GM23338 (cell line): ENCODE data around the gene SBF2. TPM values are rescaled to one million over a fixed set of nuclear protein-coding genes. Genes with fewer than 3 reads are reported as not detected.

ENCODE experiments used
- ATAC-seq: fragments of 200-7000 bp; cut with Tn5 transposase; 3 replicates; pipeline ENCODE4 v1.9.1; 2020
- DNase-seq: peaks from one replicate; pipeline ENCODE4 v3.0.0-alpha.2; 2015; ENCODE audit warnings: low spot score
- H2AFZ ChIP-seq: fragments of 200-600 bp; sonication (generic); 2 replicates; pipeline ENCODE4 v1.8.0; 2016; ENCODE audit warnings: antibody characterized with exemption, mild to moderate bottlenecking, moderate library complexity
- H3F3A ChIP-seq: fragments of 200-600 bp; sonication (generic); replicated peaks from 2 replicates; pipeline ENCODE4 v1.8.0; 2017; ENCODE audit warnings: antibody characterized with exemption, mixed run types, low read depth
- H3K27ac ChIP-seq: fragments of 200-600 bp; sonication (generic); 2 replicates; pipeline ENCODE4 v1.6.1; 2016; ENCODE audit warnings: low read depth
- H3K27me3 ChIP-seq: fragments of 200-600 bp; sonication (generic); 2 replicates; pipeline ENCODE4 v1.8.0; 2016; ENCODE audit warnings: mild to moderate bottlenecking, mixed run types, moderate library complexity; ENCODE audit not compliant: insufficient read depth
- H3K36me3 ChIP-seq: fragments of 200-600 bp; sonication (generic); 2 replicates; pipeline ENCODE4 v1.8.0; 2016; ENCODE audit warnings: mild to moderate bottlenecking; ENCODE audit not compliant: insufficient read depth
- H3K4me1 ChIP-seq: fragments of 200-600 bp; sonication (generic); 2 replicates; pipeline ENCODE4 v1.8.0; 2016; ENCODE audit warnings: mild to moderate bottlenecking, moderate library complexity; ENCODE audit not compliant: insufficient read depth
- H3K4me2 ChIP-seq: fragments of 200-600 bp; sonication (generic); 2 replicates; pipeline ENCODE4 v1.7.1; 2017; ENCODE audit warnings: mixed run types
- H3K4me3 ChIP-seq: fragments of 200-600 bp; sonication (generic); 2 replicates; pipeline ENCODE4 v1.6.1; 2016; ENCODE audit warnings: mixed run types
- H3K79me2 ChIP-seq: fragments of 200-600 bp; sonication (generic); replicated peaks from 2 replicates; pipeline ENCODE4 v1.8.0; 2017; ENCODE audit warnings: mild to moderate bottlenecking; ENCODE audit not compliant: insufficient read depth
- H3K9me2 ChIP-seq: fragments of 200-600 bp; sonication (generic); 2 replicates; pipeline ENCODE4 v1.8.0; 2017; ENCODE audit not compliant: insufficient read depth
- H4K20me1 ChIP-seq: fragments of 200-600 bp; sonication (generic); replicated peaks from 2 replicates; pipeline ENCODE4 v1.8.0; 2017; ENCODE audit warnings: mild to moderate bottlenecking; ENCODE audit not compliant: insufficient read depth
- H3K27ac Mint-ChIP-seq: 2 replicates; pipeline ENCODE4 v1.8.0; 2020; ENCODE audit warnings: inconsistent platforms, mild to moderate bottlenecking, moderate library complexity, mixed read lengths
- H3K27me3 Mint-ChIP-seq: 3 replicates; pipeline ENCODE4 v1.8.0; 2022; ENCODE audit warnings: low read depth, mild to moderate bottlenecking, moderate library complexity, mixed read lengths, inconsistent platforms; ENCODE audit not compliant: insufficient read depth, poor library complexity
- H3K36me3 Mint-ChIP-seq: 3 replicates; pipeline ENCODE4 v1.8.0; 2021; ENCODE audit warnings: low read depth, mild to moderate bottlenecking, inconsistent platforms, moderate library complexity, mixed read lengths
- H3K4me1 Mint-ChIP-seq: 3 replicates; pipeline ENCODE4 v1.8.0; 2020; ENCODE audit warnings: mild to moderate bottlenecking, inconsistent platforms, mixed read lengths
- H3K4me3 Mint-ChIP-seq: 3 replicates; pipeline ENCODE4 v1.8.0; 2021; ENCODE audit warnings: moderate library complexity, mild to moderate bottlenecking, inconsistent platforms, mixed read lengths
- H3K9me3 Mint-ChIP-seq: 3 replicates; pipeline ENCODE4 v1.8.0; 2020; ENCODE audit warnings: moderate library complexity, mild to moderate bottlenecking, inconsistent platforms, mixed read lengths
- CREB1 ChIP-seq: fragments of 250-450 bp; sonication (Bioruptor Pico); IDR thresholded peaks from 2 replicates; pipeline ENCODE4 v1.5.0; 2020; ENCODE audit warnings: low read depth, mild to moderate bottlenecking, moderate library complexity
- CTCF ChIP-seq, 2 experiments: fragments of 200-600 bp in 1 of 2; sonication (generic) in 1 of 2; conservative IDR thresholded peaks; 2 replicates each; pipeline versions ENCODE4 v1.5.1 to v1.6.1; 2016 to 2017; ENCODE audit warnings: antibody characterized with exemption in 2 of 2, low read depth in 2 of 2, mild to moderate bottlenecking in 2 of 2, moderate library complexity in 1 of 2
- EZH2 ChIP-seq: fragments of 200-600 bp; sonication (generic); IDR thresholded peaks from one replicate; pipeline ENCODE4 v1.8.0; 2017; ENCODE audit warnings: antibody characterized with exemption, mild to moderate bottlenecking, low read depth; ENCODE audit not compliant: unreplicated experiment
- EZH2phosphoT487 ChIP-seq: fragments of 200-600 bp; sonication (generic); IDR thresholded peaks from one replicate; pipeline ENCODE4 v1.8.1; 2018; ENCODE audit warnings: antibody characterized with exemption; ENCODE audit not compliant: unreplicated experiment
- JUNB ChIP-seq: IDR thresholded peaks from one replicate; pipeline ENCODE4 v1.6.1; 2016; ENCODE audit warnings: antibody characterized with exemption; ENCODE audit not compliant: unreplicated experiment
- NANOG ChIP-seq: IDR thresholded peaks from 2 replicates; pipeline ENCODE4 v1.6.1; 2016; ENCODE audit warnings: antibody characterized with exemption, borderline replicate concordance
- POLR2AphosphoS5 ChIP-seq: IDR thresholded peaks from 2 replicates; pipeline ENCODE4 v1.6.1; 2016; ENCODE audit warnings: antibody characterized with exemption, low read depth
- STAT1 ChIP-seq: IDR thresholded peaks from one replicate; pipeline ENCODE4 v1.6.1; 2016; ENCODE audit warnings: antibody characterized with exemption; ENCODE audit not compliant: unreplicated experiment
- ZNF114 ChIP-seq: fragments of 250-450 bp; sonication (Bioruptor Pico); IDR thresholded peaks from 2 replicates; pipeline ENCODE4 v1.5.0; 2020; ENCODE audit warnings: mild to moderate bottlenecking, moderate library complexity
- polyA plus RNA-seq: library from polyadenylated mRNA; unstranded; fragments of >200 nt; fragmentation: Nextera tagmentation; extraction: Ambion mirVana; gene quantifications from 2 replicates; pipeline ENCODE4 v1.2.1, GENCODE V29; 2016
- total RNA-seq: library from RNA; depleted of rRNA; stranded (reverse); fragments of >200 nt; shearing (Covaris generic); gene quantifications from 2 replicates; pipeline ENCODE4 v1.2.3, GENCODE V29; 2014
- TF ChIP-seq, protein P1 (sequence below): IDR thresholded peaks from one replicate; pipeline ENCODE4 v1.6.1; 2018; ENCODE audit warnings: antibody characterized with exemption; ENCODE audit not compliant: unreplicated experiment

Gene SBF2
- total and polyA plus RNA-seq, 2 experiments from 2014 or later = 25.6 to 53.5 TPM

GRCh38 chr11:10067629-10068300 is 226.3 kb downstream of the SBF2 start (continued):
- TF ChIP-seq EZH2phosphoT487 (no peak), ZNF114 (CRISPR knock-in tag) (no peak), CREB1 (CRISPR knock-in tag) (no peak)

DNA sequence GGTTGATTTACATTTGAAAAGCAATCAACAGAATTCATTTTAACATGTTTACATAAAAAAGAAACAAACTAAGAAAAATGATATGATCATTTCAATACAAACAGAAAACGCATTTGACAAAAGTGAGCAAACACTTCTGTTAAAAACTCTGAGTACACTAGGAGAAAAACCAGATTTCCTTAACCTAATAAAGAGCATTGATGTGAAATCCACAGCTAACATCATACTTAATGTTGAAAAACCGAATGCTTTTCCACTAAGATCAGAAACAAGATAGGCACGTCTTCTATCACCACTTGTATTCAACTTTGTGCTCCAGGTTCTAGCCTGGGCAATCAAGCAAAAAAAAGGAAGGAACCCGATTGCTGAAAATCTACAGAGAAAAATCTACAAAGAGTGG is 227.6 kb downstream of the SBF2 start:
- H2AFZ ChIP-seq = no peak overlapping the region
- Mint-ChIP-seq H3K9me3 (peaks cover 28% of the 10 kb centered on the region), H3K36me3 (peaks cover 30% of the 10 kb centered on the region), H3K4me1 (peaks cover 33% of the 10 kb centered on the region), H3K27ac (peak overlapping the region; percentile 76), H3K27me3 (no peaks in the 10 kb centered on the region), H3K4me3 (no peak overlapping the region)
- H3K36me3 ChIP-seq = no peaks in the 10 kb centered on the region
- peaks cover 25% of the 10 kb centered on the region for H3K4me1 ChIP-seq
- H3K4me3 ChIP-seq = no peak overlapping the region
- ATAC-seq = no peak
- H3F3A ChIP-seq = no peaks in the 10 kb centered on the region
- peak overlapping the region; percentile 1; the same call in 1 of the 2 replicates for H3K27ac ChIP-seq
- no peaks in the 10 kb centered on the region for H3K27me3 ChIP-seq
- no peak for DNase-seq
- H4K20me1 ChIP-seq = no peaks in the 10 kb centered on the region
- peaks cover 36% of the 10 kb centered on the region for H3K79me2 ChIP-seq
- H3K9me2 ChIP-seq = no peaks in the 10 kb centered on the region
- H3K4me2 ChIP-seq = 0 out of 2 replicates have a peak overlapping the region, but pooled peaks have one; percentile 4
- TF ChIP-seq JUNB = no peak
- no peak for TF ChIP-seq NANOG
- TF ChIP-seq ZNF114 (CRISPR knock-in tag) = no peak
- TF ChIP-seq, protein P1, sequence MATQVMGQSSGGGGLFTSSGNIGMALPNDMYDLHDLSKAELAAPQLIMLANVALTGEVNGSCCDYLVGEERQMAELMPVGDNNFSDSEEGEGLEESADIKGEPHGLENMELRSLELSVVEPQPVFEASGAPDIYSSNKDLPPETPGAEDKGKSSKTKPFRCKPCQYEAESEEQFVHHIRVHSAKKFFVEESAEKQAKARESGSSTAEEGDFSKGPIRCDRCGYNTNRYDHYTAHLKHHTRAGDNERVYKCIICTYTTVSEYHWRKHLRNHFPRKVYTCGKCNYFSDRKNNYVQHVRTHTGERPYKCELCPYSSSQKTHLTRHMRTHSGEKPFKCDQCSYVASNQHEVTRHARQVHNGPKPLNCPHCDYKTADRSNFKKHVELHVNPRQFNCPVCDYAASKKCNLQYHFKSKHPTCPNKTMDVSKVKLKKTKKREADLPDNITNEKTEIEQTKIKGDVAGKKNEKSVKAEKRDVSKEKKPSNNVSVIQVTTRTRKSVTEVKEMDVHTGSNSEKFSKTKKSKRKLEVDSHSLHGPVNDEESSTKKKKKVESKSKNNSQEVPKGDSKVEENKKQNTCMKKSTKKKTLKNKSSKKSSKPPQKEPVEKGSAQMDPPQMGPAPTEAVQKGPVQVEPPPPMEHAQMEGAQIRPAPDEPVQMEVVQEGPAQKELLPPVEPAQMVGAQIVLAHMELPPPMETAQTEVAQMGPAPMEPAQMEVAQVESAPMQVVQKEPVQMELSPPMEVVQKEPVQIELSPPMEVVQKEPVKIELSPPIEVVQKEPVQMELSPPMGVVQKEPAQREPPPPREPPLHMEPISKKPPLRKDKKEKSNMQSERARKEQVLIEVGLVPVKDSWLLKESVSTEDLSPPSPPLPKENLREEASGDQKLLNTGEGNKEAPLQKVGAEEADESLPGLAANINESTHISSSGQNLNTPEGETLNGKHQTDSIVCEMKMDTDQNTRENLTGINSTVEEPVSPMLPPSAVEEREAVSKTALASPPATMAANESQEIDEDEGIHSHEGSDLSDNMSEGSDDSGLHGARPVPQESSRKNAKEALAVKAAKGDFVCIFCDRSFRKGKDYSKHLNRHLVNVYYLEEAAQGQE = no peak
- TF ChIP-seq EZH2 = no peak
- no peak for TF ChIP-seq POLR2AphosphoS5
- no peak for TF ChIP-seq STAT1
- TF ChIP-seq EZH2phosphoT487 = no peak

GRCh38 chr11:10064828-10065227 is 229.2 kb downstream of the SBF2 start:
- TF ChIP-seq EZH2phosphoT487 = no peak
- TF ChIP-seq CTCF (conservative IDR thresholded peaks at IDR 0.05; ENCODE audit: low read depth in 2 of 2) = no peak
- Histone ChIP-seq H3K27ac (no peak overlapping the region), H3K36me3 (no peaks in the 10 kb centered on the region; the same call in 1 of the 2 replicates), H3K4me2 (no peak overlapping the region), H3K79me2 (peaks cover 52% of the 10 kb centered on the region), H3K4me1 (peaks cover 25% of the 10 kb centered on the region), H3K9me2 (no peaks in the 10 kb centered on the region), H2AFZ (no peak overlapping the region), H3F3A (no peaks in the 10 kb centered on the region), H3K27me3 (no peaks in the 10 kb centered on the region), H4K20me1 (no peaks in the 10 kb centered on the region), H3K4me3 (no peak overlapping the region)
- H3K4me3 Mint-ChIP-seq = no peak overlapping the region
- peaks cover 25% of the 10 kb centered on the region for H3K36me3 Mint-ChIP-seq
- H3K27me3 Mint-ChIP-seq = no peaks in the 10 kb centered on the region
- ATAC-seq = no peak
- H3K4me1 Mint-ChIP-seq = peaks cover 33% of the 10 kb centered on the region
- H3K27ac Mint-ChIP-seq = no peak overlapping the region
- H3K9me3 Mint-ChIP-seq = peaks cover 29% of the 10 kb centered on the region
- no peak for DNase-seq
